COLO829 (cell line): ENCODE measurements around the gene IL19.
"Not testable (repeated sequence)": the region's sequence is repeated elsewhere in the genome, so short reads cannot be mapped to it uniquely, and the experiment has no call there.

ENCODE experiments used
- DNase-seq: peaks from one replicate; pipeline ENCODE4 v3.0.0; 2012; ENCODE audit warnings: low spot score

The IL19 gene

DNA sequence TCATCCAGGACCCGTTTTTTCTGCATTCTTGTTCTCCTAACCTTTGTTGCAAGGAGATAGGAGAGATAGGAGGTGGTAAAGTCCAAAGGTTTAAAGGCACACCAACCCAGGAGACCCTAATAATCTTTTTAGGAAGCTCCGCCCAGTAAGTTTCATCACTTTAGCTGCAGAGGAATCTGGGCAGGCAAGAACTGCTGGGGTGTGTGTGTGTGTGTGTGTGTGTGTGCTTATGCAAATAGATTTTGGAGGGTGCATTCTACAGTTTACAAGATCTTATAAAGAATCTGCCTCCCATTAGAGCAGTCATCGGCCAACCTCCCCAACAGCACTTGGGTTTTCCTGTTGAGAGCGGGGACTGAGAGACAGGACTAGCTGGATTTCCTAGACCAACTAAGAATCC lies 5.7 kb downstream of the IL19 start:
- DNase-seq, result no peak

DNA sequence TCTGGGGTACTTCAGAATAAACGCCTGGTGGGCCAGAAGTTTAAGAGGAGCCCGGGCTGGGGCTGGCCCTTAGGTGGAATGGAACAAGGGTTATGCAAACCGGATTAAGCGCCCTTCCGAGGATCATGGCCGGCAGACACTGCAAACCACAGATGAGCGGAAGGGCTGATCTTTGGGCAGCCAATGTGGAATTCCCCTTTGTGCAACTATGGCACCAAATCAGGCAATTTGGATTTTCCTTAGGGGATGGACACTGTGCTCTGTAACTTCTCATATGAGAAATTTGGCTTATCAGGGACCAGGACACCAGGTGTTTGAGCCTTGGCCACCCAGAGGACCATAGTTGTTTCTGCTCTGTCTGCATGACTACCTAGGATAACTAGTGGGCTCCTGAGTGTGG lies 7.5 kb downstream of the IL19 start:
- no peak for DNase-seq

GRCh38 chr1:206778911-206779310 lies 8.3 kb downstream of the IL19 start:
- DNase-seq, result not testable (repeated sequence)

GRCh38 chr1:206779638-206780037 lies 9.1 kb downstream of the IL19 start:
- no peak for DNase-seq

DNA sequence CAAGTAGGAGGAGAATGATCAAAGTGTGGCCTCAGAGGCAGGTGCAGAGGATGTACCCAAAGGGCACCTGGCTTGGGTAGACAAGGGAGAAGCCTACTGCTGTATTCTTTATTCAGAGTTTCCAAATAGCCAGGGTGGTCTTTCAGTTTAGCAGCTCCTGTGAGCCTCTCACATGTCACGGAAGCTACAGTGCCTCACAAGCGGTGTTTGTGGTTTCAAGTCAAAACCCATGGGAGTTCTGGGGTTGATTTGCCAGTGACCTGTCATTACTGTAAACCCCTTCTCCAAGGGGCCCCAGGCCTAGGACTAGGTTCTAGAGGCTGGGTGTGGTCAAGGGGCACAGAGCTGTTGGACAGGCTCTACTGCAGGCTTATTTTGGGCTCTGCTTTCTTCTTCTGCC lies 11.9 kb downstream of the IL19 start:
- DNase-seq, result no peak

DNA sequence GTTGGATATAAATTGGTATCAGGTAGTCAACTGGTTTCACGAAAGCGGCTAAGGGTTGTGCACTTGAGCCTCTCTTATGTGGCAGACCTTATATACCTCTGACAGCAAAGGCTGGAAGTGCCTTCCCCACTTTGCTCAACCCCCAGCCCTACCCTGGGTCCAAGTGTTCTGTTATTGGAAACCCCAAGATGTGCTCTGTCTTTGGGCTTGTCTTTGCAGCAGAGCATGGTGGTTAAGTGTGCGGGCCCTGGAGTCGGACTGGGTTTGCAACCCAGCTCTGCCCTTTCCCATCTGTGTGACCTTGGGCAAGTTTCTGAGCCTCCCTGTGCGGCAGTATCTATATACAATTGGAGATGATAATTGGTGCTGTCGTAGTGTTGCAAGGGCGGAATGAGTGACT lies 12.9 kb downstream of the IL19 start:
- DNase-seq, result no peak

- no peak for DNase-seq
Observed at GRCh38 chr1:206784471-206784903, 13.9 kb downstream of the IL19 start.

- DNase-seq, result no peak
Observed at GRCh38 chr1:206785182-206785765, 14.7 kb downstream of the IL19 start.

DNA sequence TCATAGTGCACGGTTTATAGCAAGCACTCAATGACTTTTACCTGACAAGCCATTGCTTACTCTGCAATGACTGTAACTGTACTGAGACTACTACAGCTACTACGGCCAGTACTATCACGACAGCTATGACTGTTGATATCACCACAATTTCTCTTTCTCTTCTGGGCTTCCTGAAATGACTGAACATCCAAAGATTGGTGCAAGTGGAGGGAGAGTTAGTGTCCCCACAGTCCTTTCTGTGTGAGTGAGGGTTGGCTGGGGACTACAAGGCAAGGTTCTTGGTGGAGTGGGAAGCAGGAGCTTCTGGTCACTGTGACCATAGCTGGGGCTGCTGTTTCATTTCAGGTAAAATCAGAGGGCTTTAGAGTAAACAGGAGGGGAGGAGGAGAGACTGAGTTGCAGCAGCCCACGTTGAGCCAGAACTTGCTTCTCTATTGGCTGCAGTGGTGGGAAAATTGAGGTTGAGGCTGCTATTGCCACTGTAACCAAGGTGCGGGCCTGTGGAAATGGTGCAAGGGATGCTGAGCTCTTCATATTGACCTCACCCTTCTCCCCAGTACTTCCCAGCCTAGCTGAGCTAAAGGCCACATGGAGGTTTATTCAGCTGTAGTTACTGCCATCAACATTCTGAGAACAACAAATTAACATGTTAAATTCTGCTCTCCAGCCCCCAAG lies 15.8 kb downstream of the IL19 start:
- no peak for DNase-seq

DNA sequence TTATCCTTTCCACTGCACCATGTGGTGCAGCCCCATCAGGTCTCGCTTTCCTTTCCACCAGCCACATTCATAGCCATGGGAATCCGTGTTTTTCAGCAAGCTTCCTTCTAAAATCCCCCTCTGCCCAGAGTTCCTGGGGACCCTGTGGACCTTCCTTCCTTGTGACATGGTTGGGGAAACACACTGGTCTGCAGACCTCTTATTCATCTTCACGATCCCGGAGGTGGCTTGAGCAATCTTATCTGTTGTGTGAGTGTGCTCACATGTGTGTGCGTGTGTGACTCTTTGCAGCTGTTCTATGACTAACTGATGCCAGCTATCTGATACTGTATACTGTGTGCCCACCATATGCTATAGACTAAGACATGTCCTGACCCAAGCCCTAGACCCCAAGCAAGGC lies 17.3 kb downstream of the IL19 start:
- no peak for DNase-seq

- DNase-seq, result no peak
Observed at GRCh38 chr1:206788487-206789050, 18.0 kb downstream of the IL19 start.

DNA sequence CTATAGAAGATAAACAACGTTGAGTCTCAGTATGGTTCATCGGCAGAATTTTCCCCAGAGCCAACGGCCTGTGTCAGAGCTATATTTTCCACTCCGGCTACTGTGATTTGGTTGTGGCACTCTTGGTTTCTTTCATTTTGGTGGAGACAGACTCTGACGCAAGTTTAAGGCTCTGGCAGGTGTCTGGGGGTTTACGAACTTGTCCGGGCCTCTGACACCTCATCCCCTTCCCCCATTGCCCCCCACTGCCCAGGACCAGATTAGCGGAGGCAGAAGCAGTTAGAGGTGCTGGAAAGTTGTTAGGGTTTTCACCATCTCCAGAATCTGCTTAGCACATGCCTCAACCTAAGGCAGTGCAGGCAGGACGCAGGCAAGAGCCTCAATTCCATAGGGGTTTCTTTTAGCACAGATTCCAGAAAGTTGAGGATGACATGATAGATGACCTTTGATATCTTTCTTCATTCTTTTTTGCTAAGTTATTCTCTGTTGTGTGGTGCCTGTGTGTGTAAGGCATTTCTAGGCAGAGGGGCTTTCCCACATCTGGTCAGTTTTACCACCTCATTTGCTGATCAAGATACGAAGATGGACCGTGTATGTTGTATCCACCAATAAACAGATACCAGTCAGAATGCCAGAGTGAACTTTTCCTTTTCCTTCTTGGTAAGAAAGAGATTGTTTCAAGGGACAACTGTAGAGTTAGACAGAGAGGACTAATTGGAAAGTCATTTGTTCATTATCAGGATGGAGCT lies 20.1 kb downstream of the IL19 start:
- DNase-seq, result no peak

- no peak for DNase-seq
Observed at GRCh38 chr1:206792939-206793607, 22.5 kb downstream of the IL19 start.

DNA sequence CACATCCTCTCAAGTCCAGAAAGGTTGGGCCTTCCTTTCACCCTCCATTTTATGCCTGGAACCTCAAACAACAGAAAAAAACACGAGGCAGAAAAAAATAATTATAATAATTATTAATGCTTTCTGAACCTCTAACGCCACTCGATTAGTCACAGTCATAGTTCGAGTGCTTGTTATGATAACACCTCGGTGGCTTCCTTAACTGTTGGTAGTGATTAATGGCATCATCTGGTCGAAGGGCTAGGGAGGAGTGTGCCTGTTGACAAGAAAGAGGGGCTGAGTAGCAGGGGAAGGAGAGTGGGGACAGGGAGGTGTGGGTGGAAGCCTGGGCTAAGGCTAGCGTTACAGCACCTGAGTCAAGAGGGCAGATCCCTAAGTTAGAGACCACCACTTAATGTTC lies 23.0 kb downstream of the IL19 start:
- no peak for DNase-seq

GRCh38 chr1:206794294-206794908 lies 23.8 kb downstream of the IL19 start:
- DNase-seq, result no peak

- DNase-seq, result no peak
Observed at GRCh38 chr1:206796116-206796515, 25.5 kb downstream of the IL19 start.

DNA sequence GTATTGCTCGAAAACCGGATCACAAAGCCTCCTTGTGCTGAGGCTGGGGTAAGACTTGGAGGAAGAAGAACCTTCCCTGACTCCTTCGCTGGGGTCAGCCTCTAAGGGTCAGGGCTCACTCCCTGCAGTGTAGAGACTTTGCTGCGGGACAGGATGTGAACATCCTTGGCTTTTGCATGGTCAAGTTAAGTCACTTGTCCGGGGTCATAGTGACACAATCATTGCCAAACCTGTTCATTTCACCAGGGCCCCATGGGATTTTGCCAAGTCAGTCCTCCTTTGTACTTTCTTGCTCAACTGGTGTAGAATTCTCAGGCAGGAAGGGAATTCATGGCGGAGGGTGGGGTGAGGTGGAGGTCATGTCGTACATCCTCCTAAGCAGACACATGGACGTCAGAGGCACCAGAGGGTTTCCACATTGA lies 26.4 kb downstream of the IL19 start:
- no peak for DNase-seq

DNA sequence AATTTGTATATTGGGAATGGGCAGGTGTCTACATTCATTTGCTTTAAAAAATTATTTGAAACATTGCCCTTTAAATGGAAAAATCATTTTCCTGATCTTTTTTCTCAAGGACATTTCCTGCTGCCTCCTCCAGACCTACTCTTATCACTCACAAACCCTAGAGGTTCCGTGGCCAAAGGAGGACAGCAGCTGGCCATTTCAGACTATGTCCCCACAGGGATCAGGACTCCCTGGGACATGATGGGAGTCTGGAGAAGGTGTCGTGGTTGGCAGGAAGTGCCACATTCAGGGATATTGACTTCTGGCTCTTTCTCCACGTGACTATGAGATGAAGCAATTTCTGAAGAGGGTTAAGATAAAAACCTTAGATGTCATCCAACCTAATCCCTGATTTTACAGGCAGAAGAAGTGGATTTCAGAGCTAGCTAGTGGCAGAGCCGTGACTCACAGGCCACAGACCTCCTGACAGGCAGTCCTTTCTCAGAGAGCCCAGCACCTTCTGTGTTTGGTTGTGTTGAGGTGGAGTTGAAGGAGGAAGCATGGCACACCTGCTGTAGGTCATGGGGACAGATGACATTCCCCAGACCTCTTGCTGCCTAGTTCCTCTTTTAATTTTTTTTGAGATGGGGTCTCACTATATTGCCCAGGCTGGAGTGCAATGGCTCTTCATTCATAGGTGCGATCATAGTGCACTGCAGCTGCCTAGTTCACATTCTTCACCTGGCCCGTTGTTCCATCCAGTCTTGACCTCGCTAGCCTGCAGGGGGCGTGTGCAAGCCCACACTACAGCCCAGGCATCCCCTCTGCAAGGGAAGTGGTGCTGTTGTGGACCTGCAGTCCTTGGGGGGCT lies 27.2 kb downstream of the IL19 start:
- no peak for DNase-seq

- DNase-seq, result no peak
Observed at GRCh38 chr1:206798384-206798996, 27.9 kb downstream of the IL19 start.

DNA sequence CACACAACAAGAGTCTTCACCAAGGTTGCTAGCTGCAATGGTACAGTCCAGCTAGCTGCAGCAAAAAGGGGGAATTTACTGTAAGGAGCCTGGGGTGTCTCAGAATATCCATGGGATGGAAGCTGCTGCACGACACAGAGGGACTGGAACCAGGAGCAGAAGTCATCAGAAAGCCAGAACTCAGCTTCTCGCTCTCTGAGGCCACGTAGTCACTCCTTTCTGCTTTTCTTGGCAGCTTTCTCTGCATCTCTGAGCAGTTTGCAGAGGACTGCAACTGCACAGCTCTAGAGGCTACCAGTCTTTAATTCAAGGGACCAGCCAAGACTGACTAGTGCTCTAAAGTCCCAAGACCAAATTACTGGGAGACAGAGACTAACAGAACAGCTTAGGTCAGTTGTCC lies 28.7 kb downstream of the IL19 start:
- DNase-seq, result no peak

- DNase-seq, result no peak
Observed at GRCh38 chr1:206800411-206800810, 29.8 kb downstream of the IL19 start.
